Nephron progenitor cell (in vitro differentiated cells): Measurements from ENCODE around the gene FRMD5.
A peak's percentile ranks its signal among the peaks of the same experiment; 100 is the strongest.

Source experiments
- DNase-seq: peaks from one replicate; pipeline ENCODE4 v3.0.0; 2021
- H3K27ac Mint-ChIP-seq: 2 replicates; pipeline ENCODE4 v1.8.0; 2021; ENCODE audit warnings: mild to moderate bottlenecking, moderate library complexity, mixed read lengths
- H3K27me3 Mint-ChIP-seq: 2 replicates; pipeline ENCODE4 v1.8.0; 2021; ENCODE audit warnings: mild to moderate bottlenecking, low read depth, mixed read lengths; ENCODE audit not compliant: poor library complexity
- H3K36me3 Mint-ChIP-seq: 2 replicates; pipeline ENCODE4 v1.8.0; 2021; ENCODE audit warnings: low read depth, mixed read lengths
- H3K4me1 Mint-ChIP-seq: 2 replicates; pipeline ENCODE4 v1.8.0; 2021; ENCODE audit warnings: mixed read lengths
- H3K4me3 Mint-ChIP-seq: 2 replicates; pipeline ENCODE4 v1.8.0; 2021; ENCODE audit warnings: mild to moderate bottlenecking, moderate library complexity, mixed read lengths
- H3K9me3 Mint-ChIP-seq: 2 replicates; pipeline ENCODE4 v1.8.0; 2021; ENCODE audit warnings: mild to moderate bottlenecking, moderate library complexity, mixed read lengths
- TF ChIP-seq, protein P1 (sequence below): fragments of 200-600 bp; sonication (generic); IDR thresholded peaks from 2 replicates; pipeline ENCODE4 v1.5.0; 2021; ENCODE audit warnings: antibody characterized with exemption

FRMD5 gene

DNA sequence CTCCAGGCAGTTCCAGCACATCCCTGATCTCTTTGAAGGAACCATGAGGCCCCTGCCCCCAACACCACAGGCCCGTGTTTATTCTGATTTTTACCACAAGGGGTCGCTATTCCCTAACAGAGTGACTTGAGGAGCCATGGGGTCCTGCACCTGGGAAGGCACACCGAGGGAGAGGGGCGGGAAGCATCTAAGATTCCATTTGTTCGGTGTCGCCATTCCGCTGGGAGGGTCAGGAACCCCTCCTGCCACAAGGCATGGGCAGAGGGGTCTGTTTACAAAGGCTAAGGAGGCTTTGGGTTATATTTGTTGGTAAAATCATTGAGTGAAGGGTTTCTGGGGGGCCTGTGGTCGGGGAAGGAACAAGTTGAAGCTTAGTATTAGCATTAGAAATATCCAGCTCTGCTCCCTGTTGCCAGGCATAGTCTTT, 291.2 kb downstream of the FRMD5 start:
- peak; percentile 78 for DNase-seq
- Mint-ChIP-seq H3K4me1 (peaks cover 24% of the 10 kb centered on the region), H3K36me3 (no peaks in the 10 kb centered on the region), H3K4me3 (peak overlapping the region; percentile 12), H3K9me3 (no peaks in the 10 kb centered on the region), H3K27ac (no peak overlapping the region), H3K27me3 (no peaks in the 10 kb centered on the region)
- TF ChIP-seq, protein P1, sequence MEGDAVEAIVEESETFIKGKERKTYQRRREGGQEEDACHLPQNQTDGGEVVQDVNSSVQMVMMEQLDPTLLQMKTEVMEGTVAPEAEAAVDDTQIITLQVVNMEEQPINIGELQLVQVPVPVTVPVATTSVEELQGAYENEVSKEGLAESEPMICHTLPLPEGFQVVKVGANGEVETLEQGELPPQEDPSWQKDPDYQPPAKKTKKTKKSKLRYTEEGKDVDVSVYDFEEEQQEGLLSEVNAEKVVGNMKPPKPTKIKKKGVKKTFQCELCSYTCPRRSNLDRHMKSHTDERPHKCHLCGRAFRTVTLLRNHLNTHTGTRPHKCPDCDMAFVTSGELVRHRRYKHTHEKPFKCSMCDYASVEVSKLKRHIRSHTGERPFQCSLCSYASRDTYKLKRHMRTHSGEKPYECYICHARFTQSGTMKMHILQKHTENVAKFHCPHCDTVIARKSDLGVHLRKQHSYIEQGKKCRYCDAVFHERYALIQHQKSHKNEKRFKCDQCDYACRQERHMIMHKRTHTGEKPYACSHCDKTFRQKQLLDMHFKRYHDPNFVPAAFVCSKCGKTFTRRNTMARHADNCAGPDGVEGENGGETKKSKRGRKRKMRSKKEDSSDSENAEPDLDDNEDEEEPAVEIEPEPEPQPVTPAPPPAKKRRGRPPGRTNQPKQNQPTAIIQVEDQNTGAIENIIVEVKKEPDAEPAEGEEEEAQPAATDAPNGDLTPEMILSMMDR, result peak; percentile 86

DNA sequence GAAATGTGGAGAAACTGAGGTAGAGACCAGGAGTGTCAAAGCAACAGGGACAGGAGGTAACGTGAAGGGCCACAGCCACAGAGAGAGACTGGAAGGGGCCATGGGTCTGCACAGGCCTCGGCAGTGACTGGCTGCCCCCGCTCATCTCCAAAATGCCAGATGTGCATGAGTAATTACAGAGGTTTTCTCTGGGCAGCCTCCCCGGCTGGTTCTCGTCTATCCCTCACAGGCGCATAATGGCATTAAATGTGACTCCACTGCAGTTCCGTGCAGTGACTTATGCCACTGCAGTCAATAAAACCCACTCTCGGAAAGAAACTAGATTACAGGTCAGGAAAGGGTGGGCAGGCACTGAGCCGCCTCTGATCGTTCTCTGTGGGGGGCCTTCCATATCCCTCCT, 293.6 kb downstream of the FRMD5 start:
- no peaks in the 10 kb centered on the region for H3K9me3 Mint-ChIP-seq
- peaks cover 24% of the 10 kb centered on the region for H3K4me1 Mint-ChIP-seq

DNA sequence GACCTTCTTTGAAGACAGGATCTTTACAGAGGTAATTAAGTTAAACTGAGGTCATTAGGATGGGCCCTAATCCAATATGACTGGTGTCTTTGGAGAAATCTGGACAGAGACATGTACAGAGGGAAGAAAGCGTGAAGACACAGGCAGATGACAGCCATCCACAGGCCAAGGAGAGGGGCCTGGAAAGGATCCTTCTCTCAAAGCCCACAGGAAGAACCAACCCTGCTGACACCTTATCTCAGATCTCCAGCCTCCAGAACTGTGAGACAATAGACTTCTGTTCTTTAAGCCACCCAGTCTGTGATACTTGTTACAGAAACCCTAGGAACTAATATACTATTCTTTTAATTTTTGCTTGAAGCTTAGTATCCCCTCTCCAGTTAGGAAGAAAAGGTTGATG, 294.1 kb downstream of the FRMD5 start:
- no peak for DNase-seq

More for the DNA sequence above, 293.6 kb downstream of the FRMD5 start:
- Mint-ChIP-seq H3K27me3 (no peaks in the 10 kb centered on the region), H3K27ac (peak overlapping the region; percentile 30), H3K36me3 (no peaks in the 10 kb centered on the region), H3K4me3 (no peak overlapping the region)
- peak; percentile 12 for DNase-seq
- TF ChIP-seq, protein P1, result no peak

DNA sequence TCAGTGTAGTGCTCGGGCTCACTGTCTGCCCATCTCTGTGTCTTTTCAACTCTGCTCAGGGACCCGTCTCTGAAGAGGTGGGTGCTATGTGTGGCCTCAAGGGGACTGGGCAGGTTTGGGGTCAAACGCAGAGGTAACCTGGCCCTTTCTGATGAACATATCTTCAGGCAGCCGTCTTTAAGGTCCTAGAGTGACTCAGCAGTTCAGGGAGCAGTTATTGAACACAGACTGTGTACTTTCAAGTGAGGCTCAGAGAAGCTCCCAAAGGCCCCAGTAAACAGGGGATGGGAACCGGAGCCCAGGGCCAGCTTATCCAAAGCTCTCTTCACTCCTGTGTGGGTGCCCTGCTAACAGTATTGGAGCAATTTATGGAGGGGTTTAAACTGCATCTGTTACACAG, 295.1 kb downstream of the FRMD5 start:
- TF ChIP-seq, protein P1, result no peak
- Mint-ChIP-seq H3K4me1 (peaks cover 31% of the 10 kb centered on the region), H3K4me3 (no peak overlapping the region), H3K27ac (no peak overlapping the region), H3K36me3 (no peaks in the 10 kb centered on the region), H3K27me3 (no peaks in the 10 kb centered on the region), H3K9me3 (no peaks in the 10 kb centered on the region)
- DNase-seq, result no peak

More for the DNA sequence above, 294.1 kb downstream of the FRMD5 start:
- no peaks in the 10 kb centered on the region for H3K36me3 Mint-ChIP-seq
- peaks cover 22% of the 10 kb centered on the region for H3K4me1 Mint-ChIP-seq
- H3K27ac Mint-ChIP-seq, result no peak overlapping the region
- no peaks in the 10 kb centered on the region for H3K27me3 Mint-ChIP-seq
- no peak overlapping the region for H3K4me3 Mint-ChIP-seq
- TF ChIP-seq, protein P1, result no peak
- no peaks in the 10 kb centered on the region for H3K9me3 Mint-ChIP-seq

DNA sequence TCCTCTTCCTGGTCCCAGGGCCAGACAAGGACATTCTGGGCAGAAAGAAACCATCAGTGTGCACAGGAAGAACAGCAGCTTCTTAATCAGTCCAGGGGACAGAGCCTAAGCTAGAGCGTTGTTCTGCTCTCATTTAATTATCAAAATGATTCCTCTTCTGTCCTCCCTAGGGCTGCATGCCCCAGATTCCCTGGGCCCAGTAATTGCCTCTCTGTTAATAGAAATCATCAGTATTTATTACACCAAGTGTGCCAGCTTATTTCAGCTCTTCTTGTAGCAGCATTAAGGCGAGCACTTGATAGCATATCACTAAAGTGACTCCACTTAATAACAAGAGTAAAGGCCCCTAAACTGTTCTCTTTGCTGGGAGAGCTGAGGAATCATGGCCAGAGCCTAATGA, 296.2 kb downstream of the FRMD5 start:
- no peaks in the 10 kb centered on the region for H3K9me3 Mint-ChIP-seq
- H3K4me3 Mint-ChIP-seq, result no peak overlapping the region
- no peak overlapping the region for H3K27ac Mint-ChIP-seq
- peaks cover 35% of the 10 kb centered on the region for H3K4me1 Mint-ChIP-seq
- TF ChIP-seq, protein P1, result no peak
- H3K27me3 Mint-ChIP-seq, result no peaks in the 10 kb centered on the region
- DNase-seq, result no peak
- H3K36me3 Mint-ChIP-seq, result no peaks in the 10 kb centered on the region

DNA sequence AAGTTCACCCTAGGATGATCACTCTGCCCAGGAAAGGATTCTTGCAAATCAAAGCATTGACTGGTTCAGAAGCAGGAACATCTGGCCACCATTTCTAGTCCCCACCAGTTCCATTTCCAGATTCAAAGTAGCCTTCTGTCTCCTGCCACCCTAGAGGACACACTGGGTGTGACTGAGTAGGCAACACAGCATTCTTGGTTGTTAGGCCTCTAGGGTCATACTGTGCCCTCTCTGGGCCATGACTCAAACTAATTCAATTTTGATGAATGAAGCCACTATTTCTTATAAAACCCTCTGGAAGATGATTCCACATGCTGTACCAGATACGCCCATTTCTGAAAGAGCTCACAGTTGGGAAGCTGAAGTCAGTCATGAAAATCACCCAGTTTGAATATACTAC, 298.5 kb downstream of the FRMD5 start:
- DNase-seq, result no peak
- no peaks in the 10 kb centered on the region for H3K9me3 Mint-ChIP-seq
- peaks cover 34% of the 10 kb centered on the region for H3K4me1 Mint-ChIP-seq
- no peak overlapping the region for H3K27ac Mint-ChIP-seq
- no peaks in the 10 kb centered on the region for H3K36me3 Mint-ChIP-seq
- H3K27me3 Mint-ChIP-seq, result no peaks in the 10 kb centered on the region
- no peak overlapping the region for H3K4me3 Mint-ChIP-seq
- TF ChIP-seq, protein P1, result no peak
